Right lobe of liver (tissue), 6 donors: ENCODE measurements around the gene ARHGAP42. TPM values are rescaled to one million over a fixed set of nuclear protein-coding genes. Genes with fewer than 3 reads are reported as not detected.
"Not testable (repeated sequence)": the region's sequence is repeated elsewhere in the genome, so short reads cannot be mapped to it uniquely, and the experiment has no call there.

Source experiments
- ATAC-seq, 4 donors: fragments of 200-7000 bp; cut with Tn5 transposase; one replicate each; pipeline ENCODE4 v1.9.1; 2020; ENCODE audit warnings: mild to moderate bottlenecking in 4 of 4, moderate library complexity in 4 of 4
- DNase-seq, 3 donors: peaks; one replicate each; pipeline ENCODE4 v3.0.0-alpha.2; 2020
- H3K27ac ChIP-seq, 3 donors: fragments of 200-600 bp; one replicate each; pipeline ENCODE4 v1.8.0; 2022
- H3K27me3 ChIP-seq, 2 donors: fragments of 200-600 bp; one replicate each; pipeline ENCODE4 v1.8.0; 2022
- H3K36me3 ChIP-seq, 4 donors: fragments of 200-600 bp; sonication (generic) in 1 of 4; one replicate each; pipeline versions ENCODE4 v1.5.1 to v1.8.0; 2017 to 2022; ENCODE audit warnings: control low read depth in 1 of 4
- H3K4me1 ChIP-seq, 4 donors: fragments of 200-600 bp; sonication (generic) in 1 of 4; one replicate each; pipeline versions ENCODE4 v1.5.1 to v1.8.0; 2017 to 2022; ENCODE audit warnings: control low read depth in 1 of 4
- H3K4me3 ChIP-seq, 3 donors: fragments of 200-600 bp; one replicate each; pipeline ENCODE4 v1.8.0; 2022
- H3K9me3 ChIP-seq, 4 donors: fragments of 200-600 bp; sonication (generic) in 1 of 4; one replicate each; pipeline versions ENCODE4 v1.5.1 to v1.8.0; 2017 to 2022; ENCODE audit warnings: control low read depth in 1 of 4
- CTCF ChIP-seq, 4 donors: fragments of 200-600 bp in 3 of 4; fragments of 450-650 bp in 1 of 4; IDR thresholded peaks; one replicate each; pipeline versions ENCODE4 v1.5.1 to v1.8.0; 2016 to 2022; ENCODE audit warnings: antibody characterized with exemption in 4 of 4, mild to moderate bottlenecking in 2 of 4
- POLR2A ChIP-seq: fragments of 450-650 bp; IDR thresholded peaks from one replicate; pipeline ENCODE4 v1.6.1; 2017; ENCODE audit warnings: antibody characterized with exemption, mild to moderate bottlenecking
- WGBS: methylation state at CpG from one replicate; pipeline ENCODE4 v1.1.6; 2018; ENCODE audit warnings: low coverage, low lambda C conversion rate; ENCODE audit not compliant: insufficient coverage; ENCODE audit errors: missing lambda C conversion rate; 5-methylcytosine and 5-hydroxymethylcytosine counted together
- intact Hi-C, 2 donors: fragments of 100-400 bp; cut with DNase I; formaldehyde crosslinking; loops; one replicate each; pipeline versions ENCODE4 v1.11.2 to v1.14.1; 2022
- total RNA-seq, 6 experiments: library from RNA; depleted of rRNA in 2 of 6; stranded (reverse); fragments of >200 nt in 2 of 6; fragmentation: NEBNext Ultra II Directional in 3 of 6; extraction: Animal tissue kit (Norgen Biotek cat#: 25700) in 3 of 6; gene quantifications; one replicate each; pipeline versions ENCODE4 v1.1.0 to v1.2.4, GENCODE V29; 2016 to 2023
- donor health status: DM: no; HTN: yes; CAD: no.
- donor health status: DM: no; HTN: no; CAD: no.
- donor health status: DM: no; HTN: no; CAD: no.
- donor health status: DM: no; HTN: yes; CAD: no.
- donor health status: DM: no; HTN: yes; CAD: no.

Gene ARHGAP42
- total RNA-seq, 6 experiments from 2014 or later = 8.7 to 15.8 (median 13.1) TPM

GRCh38 chr11:100740440-100740839 lies 53.4 kb downstream of the ARHGAP42 start:
- no peak for DNase-seq
- H3K4me3 ChIP-seq = no peak overlapping the region
- 22% methylated on average over 2 of the region's 2 CpGs for WGBS
- TF ChIP-seq POLR2A = no peak
- TF ChIP-seq CTCF (IDR thresholded peaks at IDR 0.05) = no peak
- peak overlapping the region in 1 of 3 donors; percentile 36 for H3K27ac ChIP-seq
- H3K36me3 ChIP-seq = no peaks in the 10 kb centered on the region
- peaks cover 0 to 29% (median 10%) of the 10 kb centered on the region in 4 donors for H3K4me1 ChIP-seq
- peak in 3 of 4 donors; percentile 25 to 45 (median 34) for ATAC-seq
- H3K9me3 ChIP-seq = no peaks in the 10 kb centered on the region
- intact Hi-C loops = no loop called here
- H3K27me3 ChIP-seq = no peaks in the 10 kb centered on the region

- no peak overlapping the region for H3K4me3 ChIP-seq
- no peak overlapping the region for H3K27ac ChIP-seq
- no peak for ATAC-seq
- WGBS = 64% methylated on average over 5 of the region's 5 CpGs
- no peak for DNase-seq
- no peaks in the 10 kb centered on the region for H3K27me3 ChIP-seq
- peaks cover 0 to 29% (median 10%) of the 10 kb centered on the region in 4 donors for H3K4me1 ChIP-seq
- intact Hi-C loops = no loop called here
- H3K9me3 ChIP-seq = no peaks in the 10 kb centered on the region
- H3K36me3 ChIP-seq = no peaks in the 10 kb centered on the region
- no peak for TF ChIP-seq POLR2A
- TF ChIP-seq CTCF (IDR thresholded peaks at IDR 0.05) = no peak
These were observed 55.0 kb downstream of the ARHGAP42 start for GRCh38 chr11:100741866-100742625.

GRCh38 chr11:100746448-100746847 lies 59.4 kb downstream of the ARHGAP42 start:
- DNase-seq (no peak), ATAC-seq (no peak)
- H3K4me3 ChIP-seq = no peak overlapping the region
- WGBS = 100% methylated on average over 4 of the region's 6 CpGs
- H3K27me3 ChIP-seq = no peaks in the 10 kb centered on the region
- H3K27ac ChIP-seq = no peak overlapping the region
- no peaks in the 10 kb centered on the region for H3K9me3 ChIP-seq
- TF ChIP-seq CTCF (IDR thresholded peaks at IDR 0.05) (no peak), POLR2A (no peak)
- H3K36me3 ChIP-seq = no peaks in the 10 kb centered on the region
- peaks cover 0 to 5% (median 0%) of the 10 kb centered on the region in 4 donors for H3K4me1 ChIP-seq
- intact Hi-C loops = no loop called here

GRCh38 chr11:100748153-100748552 lies 61.1 kb downstream of the ARHGAP42 start:
- no peak for DNase-seq
- TF ChIP-seq CTCF (IDR thresholded peaks at IDR 0.05) (no peak), POLR2A (no peak)

GRCh38 chr11:100749887-100750565 lies 62.9 kb downstream of the ARHGAP42 start:
- ATAC-seq, intact Hi-C loops: not testable (repeated sequence)
- WGBS = 95% methylated on average over 8 of the region's 10 CpGs

More at GRCh38 chr11:100748153-100748552, 61.1 kb downstream of the ARHGAP42 start:
- H3K9me3 ChIP-seq = no peaks in the 10 kb centered on the region
- no peak for ATAC-seq
- no peaks in the 10 kb centered on the region for H3K27me3 ChIP-seq
- H3K27ac ChIP-seq = no peak overlapping the region
- H3K4me3 ChIP-seq = no peak overlapping the region
- WGBS = 79% methylated on average over 4 of the region's 4 CpGs
- no peaks in the 10 kb centered on the region for H3K4me1 ChIP-seq
- intact Hi-C loops = no loop called here
- no peaks in the 10 kb centered on the region for H3K36me3 ChIP-seq

GRCh38 chr11:100750566-100750891 lies 63.4 kb downstream of the ARHGAP42 start:
- ATAC-seq, intact Hi-C loops: not testable (repeated sequence)
- WGBS = over 99% methylated on average over 7 of the region's 7 CpGs

More at GRCh38 chr11:100749887-100750565, 62.9 kb downstream of the ARHGAP42 start:
- H3K9me3 ChIP-seq, H3K27me3 ChIP-seq, DNase-seq, H3K4me1 ChIP-seq, H3K27ac ChIP-seq, H3K4me3 ChIP-seq, H3K36me3 ChIP-seq: not testable (repeated sequence)

More at GRCh38 chr11:100750566-100750891, 63.4 kb downstream of the ARHGAP42 start:
- H3K4me1 ChIP-seq, DNase-seq, H3K27ac ChIP-seq, H3K36me3 ChIP-seq, H3K27me3 ChIP-seq, H3K9me3 ChIP-seq, H3K4me3 ChIP-seq: not testable (repeated sequence)
